OCI-LY3 (cell line): ENCODE data around the gene GJD4.

ENCODE experiments used
- H2AFZ ChIP-seq: fragments of 200-600, 300-600 bp; shearing (Covaris generic); 2 replicates; pipeline ENCODE4 v1.6.0; 2014; ENCODE audit warnings: antibody characterized with exemption, low read depth, low read length
- H3K27ac ChIP-seq: fragments of 200-600, 300-600 bp; sonication (generic); 2 replicates; pipeline ENCODE4 v1.5.1; 2014; ENCODE audit warnings: mild to moderate bottlenecking, low read length, moderate library complexity, mixed read lengths
- H3K27me3 ChIP-seq: fragments of 200-600, 300-600 bp; sonication (generic); 2 replicates; pipeline ENCODE4 v1.6.1; 2014; ENCODE audit warnings: low read depth, low read length, mixed read lengths
- H3K36me3 ChIP-seq: fragments of 200-600, 300-600 bp; sonication (generic); replicated peaks from 2 replicates; pipeline ENCODE3; 2014; ENCODE audit warnings: low read depth, low read length, mixed read lengths
- H3K4me1 ChIP-seq: fragments of 300-600, 200-600 bp; sonication (generic); 2 replicates; pipeline ENCODE4 v1.6.1; 2014; ENCODE audit warnings: low read length, mixed read lengths
- H3K4me2 ChIP-seq: fragments of 200-600, 300-600 bp; sonication (generic); 2 replicates; pipeline ENCODE4 v1.6.1; 2014; ENCODE audit warnings: low read length, mixed read lengths
- H3K4me3 ChIP-seq: fragments of 300-600, 200-600 bp; sonication (generic); 2 replicates; pipeline ENCODE4 v1.5.1; 2014; ENCODE audit warnings: antibody characterized with exemption, mild to moderate bottlenecking, low read length, moderate library complexity
- H3K79me2 ChIP-seq: fragments of 300-600, 200-600 bp; shearing (Covaris generic); 2 replicates; pipeline ENCODE4 v1.6.1; 2014; ENCODE audit warnings: mild to moderate bottlenecking, low read length, mixed read lengths
- H3K9ac ChIP-seq: fragments of 300-600, 200-600 bp; shearing (Covaris generic); 2 replicates; pipeline ENCODE4 v1.6.0; 2014; ENCODE audit warnings: mild to moderate bottlenecking, low read length, moderate library complexity
- H3K9me3 ChIP-seq: fragments of 200-600, 300-600 bp; shearing (Covaris generic); 2 replicates; pipeline ENCODE4 v1.6.1; 2014; ENCODE audit warnings: low read length, mixed read lengths; ENCODE audit not compliant: insufficient read depth
- H4K20me1 ChIP-seq: fragments of 200-600, 300-600 bp; sonication (generic); 2 replicates; pipeline ENCODE4 v1.6.1; 2016; ENCODE audit warnings: low read length, mixed read lengths; ENCODE audit not compliant: insufficient read depth
- EZH2phosphoT487 ChIP-seq: fragments of 200-600 bp; shearing (Covaris generic); IDR thresholded peaks from 2 replicates; pipeline ENCODE4 v1.6.1; 2018; ENCODE audit warnings: antibody characterized with exemption, mixed run types, low read depth
- TF ChIP-seq, protein P1 (sequence below): fragments of 200-600, 300-600 bp; sonication (generic); IDR thresholded peaks from 2 replicates; pipeline ENCODE4 v1.5.1; 2014; ENCODE audit warnings: antibody characterized with exemption, low read length, low read depth

Gene GJD4

DNA sequence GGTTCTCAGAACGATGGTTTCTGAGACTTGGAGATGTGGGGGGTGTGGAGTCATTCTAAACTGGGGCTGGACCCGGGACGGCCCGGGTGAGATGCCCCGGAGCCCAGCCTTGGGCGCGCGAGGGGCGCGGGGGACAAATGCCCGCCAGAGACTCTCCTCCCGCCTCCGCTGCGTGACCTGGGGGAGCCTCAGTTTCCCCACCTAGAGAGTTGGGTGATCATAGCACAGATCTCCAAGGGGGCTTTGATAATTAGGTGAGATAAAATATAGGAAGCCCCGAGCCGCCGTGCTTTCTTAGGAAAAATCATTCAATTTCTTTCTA, 37.6 kb downstream of the GJD4 start:
- no peak for TF ChIP-seq EZH2phosphoT487
- TF ChIP-seq, protein P1, sequence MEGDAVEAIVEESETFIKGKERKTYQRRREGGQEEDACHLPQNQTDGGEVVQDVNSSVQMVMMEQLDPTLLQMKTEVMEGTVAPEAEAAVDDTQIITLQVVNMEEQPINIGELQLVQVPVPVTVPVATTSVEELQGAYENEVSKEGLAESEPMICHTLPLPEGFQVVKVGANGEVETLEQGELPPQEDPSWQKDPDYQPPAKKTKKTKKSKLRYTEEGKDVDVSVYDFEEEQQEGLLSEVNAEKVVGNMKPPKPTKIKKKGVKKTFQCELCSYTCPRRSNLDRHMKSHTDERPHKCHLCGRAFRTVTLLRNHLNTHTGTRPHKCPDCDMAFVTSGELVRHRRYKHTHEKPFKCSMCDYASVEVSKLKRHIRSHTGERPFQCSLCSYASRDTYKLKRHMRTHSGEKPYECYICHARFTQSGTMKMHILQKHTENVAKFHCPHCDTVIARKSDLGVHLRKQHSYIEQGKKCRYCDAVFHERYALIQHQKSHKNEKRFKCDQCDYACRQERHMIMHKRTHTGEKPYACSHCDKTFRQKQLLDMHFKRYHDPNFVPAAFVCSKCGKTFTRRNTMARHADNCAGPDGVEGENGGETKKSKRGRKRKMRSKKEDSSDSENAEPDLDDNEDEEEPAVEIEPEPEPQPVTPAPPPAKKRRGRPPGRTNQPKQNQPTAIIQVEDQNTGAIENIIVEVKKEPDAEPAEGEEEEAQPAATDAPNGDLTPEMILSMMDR = no peak
- no peaks in the 10 kb centered on the region for H3K9me3 ChIP-seq
- H3K27ac ChIP-seq = no peak overlapping the region
- H3K4me1 ChIP-seq = no peaks in the 10 kb centered on the region
- no peaks in the 10 kb centered on the region for H3K36me3 ChIP-seq
- H2AFZ ChIP-seq = no peak overlapping the region
- H3K9ac ChIP-seq = no peak overlapping the region
- H3K79me2 ChIP-seq = no peaks in the 10 kb centered on the region
- peak overlapping the region; percentile 67 for H3K4me2 ChIP-seq
- H4K20me1 ChIP-seq = no peaks in the 10 kb centered on the region
- H3K4me3 ChIP-seq = peak overlapping the region; percentile 74
- no peaks in the 10 kb centered on the region for H3K27me3 ChIP-seq

DNA sequence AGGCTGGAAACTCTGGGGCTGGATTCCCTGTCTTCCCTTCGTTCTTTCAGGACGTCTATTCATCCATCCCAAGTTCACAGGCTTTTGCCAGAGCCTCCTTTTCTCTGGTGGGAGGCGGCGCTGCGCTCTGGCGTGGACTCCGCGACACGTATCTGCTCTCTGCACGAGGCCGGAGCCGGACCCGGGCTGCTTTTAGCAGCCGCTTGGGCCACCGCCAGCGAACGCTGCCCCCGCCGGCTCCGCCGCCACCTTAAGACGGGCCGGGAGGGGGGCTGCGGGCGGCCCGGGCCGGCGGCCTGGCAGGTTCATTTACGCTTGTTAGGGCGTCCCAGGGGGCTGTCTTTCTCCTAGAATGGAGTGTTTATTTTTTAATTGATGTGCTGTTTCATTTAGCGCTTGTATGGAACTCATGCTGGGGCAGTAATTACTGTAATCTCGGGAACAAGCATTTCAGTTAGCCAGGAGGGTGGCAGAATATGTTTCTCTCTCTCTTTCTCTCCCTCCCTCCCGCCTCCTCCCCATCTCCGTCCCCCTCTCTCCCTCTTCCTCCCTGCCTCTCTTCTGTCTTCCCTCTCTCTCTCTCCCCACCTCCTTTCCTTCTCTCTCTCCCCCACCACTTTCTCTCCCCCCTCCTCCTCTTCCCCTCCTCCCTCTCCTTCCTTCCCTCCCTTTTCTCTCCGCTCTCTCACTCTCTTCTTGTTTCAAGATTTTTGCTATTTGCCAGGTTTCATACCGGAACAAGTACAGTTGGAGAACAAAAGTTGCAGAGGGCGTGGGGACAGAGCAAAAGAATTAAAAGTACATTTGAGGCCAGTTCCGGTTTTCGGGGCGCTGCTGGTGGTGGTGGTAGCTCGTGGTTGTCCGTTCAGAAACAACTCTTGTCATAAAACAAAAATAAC, 38.3 kb downstream of the GJD4 start:
- Histone ChIP-seq H3K79me2 (no peaks in the 10 kb centered on the region), H3K27me3 (no peaks in the 10 kb centered on the region), H3K36me3 (no peaks in the 10 kb centered on the region), H3K9ac (no peak overlapping the region), H3K4me1 (no peaks in the 10 kb centered on the region), H3K9me3 (no peaks in the 10 kb centered on the region), H3K27ac (no peak overlapping the region), H2AFZ (no peak overlapping the region), H3K4me3 (peak overlapping the region; percentile 74), H4K20me1 (no peaks in the 10 kb centered on the region), H3K4me2 (peak overlapping the region; percentile 67)
- TF ChIP-seq, protein P1 = no peak
- TF ChIP-seq EZH2phosphoT487 = no peak

- peak overlapping the region; percentile 67 for H3K4me2 ChIP-seq
- no peaks in the 10 kb centered on the region for H3K36me3 ChIP-seq
- no peaks in the 10 kb centered on the region for H3K4me1 ChIP-seq
- TF ChIP-seq, protein P1 = no peak
- no peak for TF ChIP-seq EZH2phosphoT487
- peak overlapping the region; percentile 74; the same call in 1 of the 2 replicates for H3K4me3 ChIP-seq
- H4K20me1 ChIP-seq = no peaks in the 10 kb centered on the region
- H3K9ac ChIP-seq = no peak overlapping the region
- H2AFZ ChIP-seq = no peak overlapping the region
- no peak overlapping the region for H3K27ac ChIP-seq
- no peaks in the 10 kb centered on the region for H3K27me3 ChIP-seq
- no peaks in the 10 kb centered on the region for H3K79me2 ChIP-seq
- H3K9me3 ChIP-seq = no peaks in the 10 kb centered on the region
Observed at GRCh38 chr10:35644050-35644950, 39.2 kb downstream of the GJD4 start.

GRCh38 chr10:35650894-35651293, 45.8 kb downstream of the GJD4 start:
- Histone ChIP-seq H3K79me2 (no peaks in the 10 kb centered on the region), H3K27ac (no peak overlapping the region), H4K20me1 (no peaks in the 10 kb centered on the region), H3K9ac (no peak overlapping the region), H3K36me3 (no peaks in the 10 kb centered on the region), H2AFZ (no peak overlapping the region), H3K27me3 (no peaks in the 10 kb centered on the region), H3K4me1 (no peaks in the 10 kb centered on the region), H3K4me2 (no peak overlapping the region), H3K9me3 (no peaks in the 10 kb centered on the region), H3K4me3 (no peak overlapping the region)
- no peak for TF ChIP-seq EZH2phosphoT487
- TF ChIP-seq, protein P1 = no peak
